Activated CD4-positive, alpha-beta T cell treated with anti-CD3 and anti-CD28 coated beads, Interleukin-2, amount 50 U/mL, for 16 hours (primary cell): ENCODE results near the gene RBM4B.
A peak's percentile ranks its signal among the peaks of the same experiment; 100 is the strongest.
"Not testable (repeated sequence)": the region's sequence is repeated elsewhere in the genome, so short reads cannot be mapped to it uniquely, and the experiment has no call there.

Experiments
- DNase-seq: peaks from one replicate; pipeline ENCODE4 v3.0.0-alpha.2; 2020

RBM4B gene

DNA sequence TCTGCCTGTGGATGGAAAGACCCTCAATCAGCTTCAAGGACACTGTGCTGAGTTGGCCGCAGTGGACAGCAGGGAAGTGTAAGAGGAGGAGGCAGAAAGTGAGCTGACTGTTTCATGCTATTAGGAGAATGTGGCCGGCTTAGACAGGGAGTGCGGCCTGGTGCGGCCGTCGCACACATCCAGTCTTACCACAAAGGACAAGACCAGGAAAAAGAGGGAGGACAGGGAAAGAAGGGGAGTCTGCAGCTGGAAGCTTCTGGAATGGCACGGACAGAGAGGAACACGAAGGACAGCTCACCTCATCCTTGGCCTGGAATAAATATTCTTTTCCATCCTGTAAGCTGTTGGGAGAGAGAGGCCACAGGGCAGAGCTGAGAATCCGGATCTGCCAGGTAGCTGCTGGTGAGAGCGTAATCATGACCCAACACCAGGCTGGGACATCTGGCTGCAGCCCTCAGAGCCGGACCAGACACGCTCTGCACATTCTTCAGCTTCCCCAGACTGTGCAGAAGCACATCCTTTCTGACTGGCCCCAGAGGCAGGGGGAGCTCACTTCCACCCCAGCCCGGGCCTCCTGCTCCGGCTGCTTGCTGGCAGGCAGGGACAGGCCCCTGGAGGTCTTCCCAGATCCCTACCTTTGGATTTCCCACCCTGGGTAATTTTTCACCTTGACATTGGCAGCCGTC lies 8.6 kb upstream of the RBM4B start:
- no peak for DNase-seq

DNA sequence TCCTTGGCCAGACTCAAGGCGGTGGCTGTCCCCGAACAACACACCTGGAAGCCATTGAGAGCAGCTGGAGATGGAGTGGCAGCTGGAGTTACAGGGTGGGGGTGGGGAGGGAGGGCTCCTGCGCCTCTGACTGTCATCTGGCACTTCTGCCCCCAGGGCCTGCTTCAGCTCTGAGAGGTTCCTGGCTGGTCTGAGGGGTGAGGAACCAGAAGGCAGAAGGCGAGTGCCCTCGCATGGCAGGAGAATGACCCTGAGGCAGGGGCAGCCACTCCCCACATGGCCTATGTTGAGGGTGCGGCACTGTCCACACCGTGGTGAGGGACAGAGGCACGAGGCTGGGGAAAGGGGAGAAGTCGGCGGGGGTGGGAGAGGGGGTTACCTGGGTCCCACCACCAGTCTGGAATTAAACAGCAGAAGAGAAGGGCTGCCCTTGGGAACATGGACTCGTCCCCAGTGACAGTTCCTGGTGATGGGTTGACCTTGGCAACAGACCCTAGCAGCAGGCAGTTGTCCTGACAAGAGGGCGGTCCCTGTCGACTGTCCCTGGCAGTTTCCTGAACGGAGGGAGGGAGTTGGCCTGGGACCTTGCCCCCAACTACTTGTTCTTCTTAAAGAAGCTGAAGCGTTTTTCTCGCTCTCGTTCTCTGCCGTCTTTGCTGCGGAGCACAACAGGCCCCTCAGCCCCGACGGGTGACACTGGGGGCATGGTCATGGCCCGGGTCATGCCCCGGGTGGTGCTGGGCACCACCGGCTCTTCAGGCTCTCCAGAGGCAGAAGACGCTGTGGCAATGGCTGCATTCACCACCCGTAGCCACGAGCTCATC lies 7.8 kb upstream of the RBM4B start:
- DNase-seq: no peak

DNA sequence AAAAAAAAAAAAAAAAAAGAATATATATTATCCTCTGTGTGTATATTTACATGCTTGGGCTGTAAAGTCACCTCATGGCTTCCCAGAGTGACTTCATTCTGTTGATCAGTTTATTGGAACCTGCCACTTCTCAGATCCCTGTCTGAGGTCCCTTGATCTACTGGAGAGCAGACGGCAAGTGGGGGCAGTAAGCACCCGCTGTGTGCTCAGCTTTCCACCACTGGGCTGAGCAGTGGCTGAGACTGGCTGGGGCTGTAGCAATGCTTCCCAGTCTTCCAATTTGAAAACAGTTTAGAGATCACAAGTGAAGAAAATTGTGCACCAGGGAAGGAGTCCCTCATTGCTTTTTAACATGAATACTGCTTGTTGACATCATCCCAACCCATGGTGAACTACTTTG lies 6.9 kb upstream of the RBM4B start:
- no peak for DNase-seq

DNA sequence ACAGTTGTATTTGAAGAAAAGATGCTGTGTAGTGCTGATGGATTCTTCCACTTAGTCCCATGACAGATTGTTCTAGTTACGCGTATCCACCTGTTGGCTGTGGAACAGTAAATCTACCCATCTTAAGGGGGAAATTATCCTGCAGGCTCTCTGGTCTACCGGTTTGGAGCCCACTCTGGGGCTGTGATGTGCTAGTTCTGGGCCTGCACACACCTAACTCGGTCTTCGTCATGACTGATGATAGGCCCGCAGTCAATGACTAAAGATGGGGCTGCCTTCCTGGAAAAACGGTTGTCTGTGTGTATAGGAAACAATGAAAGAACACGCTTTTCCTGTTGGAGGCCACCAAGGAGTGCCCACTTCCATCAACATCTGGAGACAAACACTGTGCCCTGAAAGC lies 6.2 kb upstream of the RBM4B start:
- DNase-seq: no peak

DNA sequence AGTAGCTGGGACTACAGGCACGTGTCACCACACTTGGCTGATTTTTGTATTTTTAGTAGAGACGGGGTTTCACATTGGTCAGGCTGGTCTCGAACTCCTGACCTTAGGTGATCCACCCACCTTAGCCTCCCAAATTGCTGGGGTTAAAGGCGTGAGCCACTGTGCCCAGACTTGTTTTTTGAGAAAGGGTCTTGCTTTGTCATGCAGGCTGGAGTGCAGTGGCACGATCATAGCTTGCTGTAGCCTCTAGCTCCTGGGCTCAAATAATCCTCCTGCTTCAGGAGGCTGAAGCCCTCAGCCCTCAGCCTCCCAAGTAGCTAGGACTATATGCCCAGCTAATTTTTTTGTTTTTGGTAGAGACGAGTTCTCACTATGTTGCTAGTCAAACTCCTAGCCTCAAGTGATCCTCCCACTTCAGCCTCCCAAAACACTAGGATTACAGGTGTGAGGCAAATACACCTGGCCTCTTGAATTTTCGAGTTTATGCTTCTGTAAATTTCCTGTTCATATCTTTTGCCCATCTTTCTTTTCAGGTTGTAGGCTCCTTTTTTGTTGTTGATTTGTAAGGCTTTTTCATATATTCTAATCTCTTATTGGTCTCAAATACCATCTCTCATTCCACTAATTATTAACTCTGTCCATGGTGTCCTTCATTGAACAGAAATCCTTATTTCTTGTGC lies 3.4 kb upstream of the RBM4B start:
- DNase-seq: no peak

DNA sequence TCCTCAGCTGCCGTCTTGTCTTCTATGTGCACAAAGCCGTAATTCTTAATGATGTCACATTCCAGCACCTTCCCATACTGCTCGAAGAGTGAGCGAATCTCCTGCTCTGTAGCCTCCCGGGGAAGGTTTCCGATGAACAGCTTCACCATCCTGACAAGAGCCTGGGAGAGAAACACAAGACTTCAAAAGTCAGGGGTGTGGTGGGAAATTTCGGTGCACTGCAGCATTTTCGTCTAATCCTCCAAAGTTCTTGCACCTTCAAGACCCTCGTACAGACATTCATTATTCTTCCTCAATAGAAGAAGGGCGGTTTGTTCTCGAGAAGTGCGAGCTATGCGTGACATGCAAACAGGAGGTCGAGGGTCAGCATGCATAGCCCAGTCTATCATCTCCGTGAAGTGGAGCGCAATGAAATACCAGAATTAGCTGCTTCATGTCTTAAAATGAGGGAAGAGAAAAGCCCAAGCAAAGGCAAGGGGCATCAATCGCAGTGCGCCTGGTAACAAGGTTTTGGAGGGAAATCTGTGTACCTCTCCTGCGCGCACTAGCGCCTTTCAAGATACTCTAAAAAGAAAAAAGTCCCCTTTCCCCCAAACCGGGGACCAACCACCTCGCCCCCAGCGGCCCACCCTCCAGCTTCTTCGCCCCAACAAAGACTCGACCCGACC lies 622 bp downstream of the RBM4B start:
- DNase-seq: no peak

DNA sequence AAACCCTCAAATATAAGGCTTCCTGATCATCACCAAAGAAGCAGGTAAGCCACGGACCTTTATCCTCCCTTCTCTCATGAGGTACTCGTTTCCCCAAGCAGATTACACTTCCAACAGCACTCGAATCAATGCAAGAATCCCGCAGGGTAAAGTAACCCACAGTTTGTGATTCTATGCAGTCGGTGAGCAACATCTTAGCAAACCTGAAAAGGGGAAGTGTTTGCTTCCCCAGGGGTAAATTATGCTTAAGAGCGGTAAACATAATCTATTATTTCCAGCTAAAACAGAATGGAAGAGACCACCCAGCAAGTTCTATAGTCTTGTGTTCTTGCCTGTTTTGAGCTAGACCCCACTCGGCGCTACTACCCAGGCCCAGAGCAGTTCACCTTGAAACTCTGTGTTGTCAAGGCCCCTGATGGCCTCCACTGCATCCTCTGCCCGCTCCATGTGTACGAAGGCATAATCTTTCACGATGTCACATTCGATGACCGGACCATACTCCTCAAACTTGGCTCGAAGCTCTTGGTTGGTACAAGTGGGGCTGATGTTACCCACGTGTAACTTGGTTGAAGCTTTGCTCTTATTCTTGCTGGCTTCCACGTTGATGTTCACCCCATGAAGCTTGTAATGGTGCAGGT lies 1.3 kb downstream of the RBM4B start:
- no peak for DNase-seq

DNA sequence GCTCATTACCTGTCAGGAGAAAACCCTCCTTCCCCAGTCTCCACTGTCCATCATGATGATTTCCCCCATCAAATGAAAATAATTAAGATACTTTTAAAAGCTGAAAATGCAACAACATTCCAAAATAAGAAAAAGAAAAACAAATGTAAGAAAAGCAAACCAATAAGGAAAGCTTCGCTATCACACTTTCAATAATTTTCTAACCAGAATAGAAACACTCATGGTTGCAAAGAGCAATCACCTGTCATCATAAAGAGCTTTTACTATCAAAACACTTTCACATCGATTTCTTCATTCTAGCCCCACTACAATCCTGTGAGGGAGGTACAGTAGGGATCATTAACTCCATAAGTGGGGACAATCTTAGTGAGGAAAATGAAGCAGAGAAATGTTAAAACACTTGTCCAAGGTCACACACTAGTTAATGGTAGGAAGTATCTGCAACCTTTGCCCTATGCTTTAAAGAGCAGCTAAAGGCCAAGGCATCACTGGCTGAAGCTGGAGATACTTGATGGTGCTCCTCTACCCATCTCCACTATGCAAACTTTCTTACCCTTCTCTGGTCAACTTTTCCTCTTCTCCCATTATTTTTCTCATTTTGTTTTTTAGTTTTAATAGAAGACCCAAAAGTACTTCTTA lies 2.6 kb downstream of the RBM4B start:
- no peak for DNase-seq

DNA sequence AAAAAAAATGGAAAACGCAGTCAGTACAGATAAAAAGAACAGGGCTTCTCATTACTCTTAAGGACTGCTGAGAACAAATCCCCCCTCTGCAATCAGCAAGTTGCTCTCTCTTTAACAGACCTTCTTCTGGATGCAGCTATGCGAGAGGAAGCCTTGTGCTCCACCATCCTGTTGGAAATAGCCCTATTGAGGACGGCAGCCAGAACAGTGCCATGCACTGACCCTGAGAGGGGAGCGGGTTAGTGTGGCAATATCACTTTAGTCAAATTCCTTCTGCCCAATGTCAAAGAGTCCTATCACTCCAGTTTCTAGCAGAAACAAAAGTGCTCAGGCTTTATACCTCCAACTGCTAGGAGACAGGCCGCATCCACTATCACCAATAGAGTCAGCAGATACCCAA lies 6.9 kb downstream of the RBM4B start:
- no peak for DNase-seq

DNA sequence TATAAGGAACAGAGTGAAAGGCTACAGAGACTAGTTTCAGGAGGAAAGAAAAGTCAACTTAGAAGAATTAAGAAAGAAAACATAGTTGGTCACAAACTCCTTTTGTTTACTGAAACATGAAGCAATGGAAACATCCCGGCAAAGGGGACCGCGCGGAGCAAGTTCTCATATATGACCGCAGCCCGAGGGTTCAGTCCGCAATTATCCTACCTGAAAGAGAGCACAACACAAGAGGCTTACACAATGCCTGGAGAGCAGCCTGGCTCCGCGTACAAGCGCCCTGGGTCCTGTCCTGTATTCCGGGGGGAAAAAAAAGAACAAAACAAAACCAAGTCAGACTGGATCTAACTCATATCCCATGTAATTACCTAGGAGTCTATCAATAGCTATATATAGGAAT lies 12.3 kb downstream of the RBM4B start:
- no peak for DNase-seq

DNA sequence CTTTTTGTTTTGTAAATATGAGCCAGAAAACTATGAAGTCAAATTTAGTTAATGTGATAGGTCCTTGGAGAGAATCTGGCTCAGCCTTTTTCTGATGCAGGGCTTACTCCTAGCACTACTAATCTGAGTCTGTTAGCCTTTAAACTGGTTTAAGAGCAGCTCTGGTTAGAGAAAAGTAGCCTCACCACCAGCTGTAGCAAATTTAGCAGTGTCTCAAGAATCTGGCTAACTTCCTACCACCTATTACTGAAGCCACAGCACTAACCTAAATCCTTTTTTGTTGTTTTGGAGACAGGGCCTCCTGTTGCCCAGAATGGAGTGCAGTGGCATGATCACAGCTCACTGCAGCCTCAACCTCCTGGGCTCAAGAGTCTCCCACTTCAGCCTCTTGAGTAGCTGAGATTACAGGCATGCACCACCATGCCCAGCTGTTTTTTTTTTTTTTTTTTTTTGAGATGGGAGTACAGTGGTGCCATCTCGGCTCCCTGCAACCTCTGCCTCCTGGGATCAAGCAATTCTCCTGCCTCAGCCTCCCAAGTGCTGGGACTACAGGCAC lies 13.9 kb downstream of the RBM4B start:
- no peak for DNase-seq

DNA sequence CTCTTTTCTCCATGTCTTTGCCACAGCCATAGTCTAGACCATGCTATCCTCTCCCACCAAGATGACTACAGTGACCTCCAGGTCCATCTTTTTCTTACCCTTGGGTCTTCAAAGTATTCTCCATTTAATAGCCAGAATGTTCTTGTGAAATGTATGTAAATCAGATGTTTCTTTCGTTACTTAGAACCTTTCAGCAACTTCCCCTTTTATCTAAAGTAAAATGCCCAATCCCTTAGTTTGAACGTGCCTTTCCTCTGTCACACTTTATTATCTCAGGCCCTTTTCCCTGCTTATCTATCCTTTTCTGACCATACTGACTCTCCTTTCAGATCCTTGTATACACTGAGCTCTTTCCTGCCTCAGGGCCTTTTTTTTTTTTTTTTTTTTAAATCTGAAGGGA lies 17.9 kb downstream of the RBM4B start:
- DNase-seq: no peak

DNA sequence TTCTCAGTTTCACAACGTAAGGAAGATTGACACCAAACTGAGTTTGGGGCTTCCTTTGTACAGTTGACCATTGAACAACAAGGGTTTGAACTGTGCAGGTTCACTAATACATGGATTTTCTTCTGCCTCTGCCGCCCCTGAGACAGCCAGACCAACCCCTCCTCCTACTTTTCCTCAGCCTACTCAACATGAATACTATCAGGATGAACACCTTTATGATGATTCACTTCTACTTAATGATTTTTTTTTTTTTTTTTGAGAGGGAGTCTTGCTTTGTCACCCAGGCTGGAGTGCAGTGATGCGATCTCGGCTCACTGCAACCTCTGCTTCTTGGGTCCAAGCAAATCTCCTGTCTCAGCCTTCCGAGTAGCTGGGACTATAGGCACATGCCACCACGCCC lies 24.6 kb downstream of the RBM4B start:
- no peak for DNase-seq

DNA sequence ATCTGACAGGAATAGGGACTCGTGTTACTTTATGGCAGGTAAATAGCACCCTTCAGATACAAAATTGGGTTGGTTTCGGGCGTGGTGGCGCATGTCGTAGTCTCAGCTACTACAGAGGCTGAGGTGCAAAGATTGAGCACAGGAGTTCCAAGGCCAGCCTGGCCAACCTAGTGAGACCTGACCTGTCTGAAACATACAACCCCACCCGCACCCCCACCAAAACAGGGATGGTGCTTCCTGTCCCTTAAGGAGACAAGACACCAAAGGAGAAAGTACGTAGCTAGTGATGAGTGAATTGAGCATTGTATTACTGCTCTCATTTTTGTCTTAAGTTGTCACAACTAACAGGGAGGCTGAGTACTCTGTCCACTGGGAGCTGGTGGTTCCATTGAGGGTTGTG lies 25.0 kb downstream of the RBM4B start:
- no peak for DNase-seq

DNA sequence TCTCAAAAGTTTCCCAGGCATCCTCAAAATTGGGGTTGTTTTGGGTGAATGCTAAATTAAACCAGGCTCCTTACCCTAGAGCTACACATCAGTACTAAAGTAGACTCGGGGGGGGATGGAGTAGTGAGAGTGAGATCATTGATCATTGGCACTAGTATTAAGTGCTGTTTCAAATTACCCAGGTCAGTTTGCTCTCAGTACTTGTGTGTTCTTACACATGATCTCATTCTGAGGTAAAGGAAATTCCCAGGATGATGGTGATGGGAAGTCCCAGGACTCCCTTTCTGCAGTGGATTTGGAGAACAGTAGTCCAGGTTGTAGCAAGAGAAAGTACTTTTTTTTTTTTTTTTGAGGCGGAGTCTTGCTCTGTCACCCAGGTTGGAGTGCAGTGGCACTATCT lies 26.7 kb downstream of the RBM4B start:
- no peak for DNase-seq

DNA sequence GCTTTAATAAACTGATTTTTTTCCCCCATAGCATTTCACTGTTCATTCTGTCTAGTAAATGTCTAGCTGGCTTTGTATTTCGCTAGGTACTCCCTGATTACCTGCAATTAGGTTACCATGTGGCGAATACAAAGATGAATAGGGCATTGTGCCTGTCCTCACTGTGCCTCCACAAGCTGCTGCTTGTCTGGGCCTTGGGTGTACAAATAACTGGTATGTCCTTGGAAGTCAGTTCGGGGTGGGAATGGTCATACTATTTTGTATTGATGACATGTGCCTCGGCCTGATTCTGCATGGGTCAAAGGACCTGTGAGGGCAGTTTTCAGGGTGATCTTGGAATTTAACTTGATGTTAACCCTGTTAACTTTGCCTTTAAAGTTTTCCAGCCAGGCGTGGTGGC lies 27.8 kb downstream of the RBM4B start:
- no peak for DNase-seq

DNA sequence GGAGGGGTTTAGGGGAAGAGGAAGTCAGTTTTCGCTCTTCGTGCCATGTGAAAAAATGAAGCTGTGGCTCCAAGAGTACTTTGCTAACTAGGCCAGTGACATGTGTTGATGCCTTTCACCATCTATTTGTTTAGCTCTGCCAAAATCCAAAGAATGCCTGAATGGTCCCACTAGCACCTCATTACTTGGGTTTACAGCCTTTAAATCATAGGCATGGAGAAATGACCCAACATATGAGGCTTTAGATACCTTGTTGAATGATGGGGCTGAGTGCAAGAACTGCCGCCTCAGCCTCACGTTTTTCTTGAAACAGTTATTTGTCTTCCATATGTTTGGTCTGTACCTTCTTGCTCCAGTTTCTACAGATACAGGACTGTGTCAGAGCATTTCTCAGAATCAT lies 30.9 kb downstream of the RBM4B start:
- DNase-seq: no peak

DNA sequence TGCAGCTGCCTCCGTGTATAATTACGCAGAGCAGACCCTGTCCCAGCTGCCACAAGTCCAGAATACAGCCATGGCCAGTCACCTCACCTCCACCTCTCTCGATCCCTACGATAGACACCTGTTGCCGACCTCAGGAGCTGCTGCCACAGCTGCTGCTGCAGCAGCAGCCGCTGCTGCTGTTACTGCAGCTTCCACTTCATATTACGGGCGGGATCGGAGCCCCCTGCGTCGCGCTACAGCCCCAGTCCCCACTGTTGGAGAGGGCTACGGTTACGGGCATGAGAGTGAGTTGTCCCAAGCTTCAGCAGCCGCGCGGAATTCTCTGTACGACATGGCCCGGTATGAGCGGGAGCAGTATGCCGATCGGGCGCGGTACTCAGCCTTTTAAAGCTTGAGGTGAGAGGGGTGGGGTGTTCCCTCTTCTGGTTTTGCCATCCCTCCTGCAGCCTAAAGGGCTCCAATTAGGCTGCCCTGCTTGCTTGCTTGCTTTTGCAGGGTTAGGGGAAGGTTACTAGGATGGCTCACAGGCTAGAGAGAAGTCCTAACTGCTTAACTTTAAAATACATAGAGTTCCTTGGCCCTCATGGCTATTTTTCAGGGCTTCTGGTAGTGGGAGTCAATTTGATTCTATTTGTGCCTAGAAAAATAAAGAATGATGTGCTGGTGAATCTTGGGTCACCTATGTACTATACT lies 33.8 kb downstream of the RBM4B start:
- no peak for DNase-seq

DNA sequence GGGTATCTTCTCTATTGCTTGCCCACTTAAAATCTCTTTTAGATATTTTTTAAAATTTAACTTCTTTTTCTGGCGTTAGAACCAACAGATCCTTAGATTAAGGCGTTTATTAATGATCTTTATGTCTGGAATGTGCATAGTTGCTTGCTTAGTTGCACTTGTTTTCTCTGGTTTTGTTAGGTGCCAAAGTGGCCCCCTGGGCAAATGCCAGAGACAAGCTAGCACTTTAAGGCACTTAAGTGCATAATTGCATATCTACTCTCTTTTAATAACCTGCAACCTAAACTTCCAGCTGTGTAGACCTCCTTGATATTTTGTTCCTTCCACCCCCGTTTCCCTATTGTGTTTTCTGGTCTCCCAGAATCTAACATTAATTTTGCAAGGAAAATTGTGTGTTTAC lies 35.9 kb downstream of the RBM4B start:
- no peak for DNase-seq

DNA sequence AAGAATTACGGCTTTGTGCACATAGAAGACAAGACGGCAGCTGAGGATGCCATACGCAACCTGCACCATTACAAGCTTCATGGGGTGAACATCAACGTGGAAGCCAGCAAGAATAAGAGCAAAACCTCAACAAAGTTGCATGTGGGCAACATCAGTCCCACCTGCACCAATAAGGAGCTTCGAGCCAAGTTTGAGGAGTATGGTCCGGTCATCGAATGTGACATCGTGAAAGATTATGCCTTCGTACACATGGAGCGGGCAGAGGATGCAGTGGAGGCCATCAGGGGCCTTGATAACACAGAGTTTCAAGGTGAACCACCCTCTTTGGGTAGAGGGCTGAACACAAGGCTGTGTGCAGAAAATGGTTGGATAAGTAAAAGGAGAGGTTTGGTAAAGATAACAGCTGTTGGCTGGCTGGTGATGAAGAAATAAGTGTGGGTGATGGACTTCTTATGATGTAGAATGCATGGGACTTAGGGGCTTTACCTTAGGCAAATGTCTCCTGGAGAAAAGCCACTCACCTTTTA lies 37.8 kb downstream of the RBM4B start:
- DNase-seq: not testable (repeated sequence)

DNA sequence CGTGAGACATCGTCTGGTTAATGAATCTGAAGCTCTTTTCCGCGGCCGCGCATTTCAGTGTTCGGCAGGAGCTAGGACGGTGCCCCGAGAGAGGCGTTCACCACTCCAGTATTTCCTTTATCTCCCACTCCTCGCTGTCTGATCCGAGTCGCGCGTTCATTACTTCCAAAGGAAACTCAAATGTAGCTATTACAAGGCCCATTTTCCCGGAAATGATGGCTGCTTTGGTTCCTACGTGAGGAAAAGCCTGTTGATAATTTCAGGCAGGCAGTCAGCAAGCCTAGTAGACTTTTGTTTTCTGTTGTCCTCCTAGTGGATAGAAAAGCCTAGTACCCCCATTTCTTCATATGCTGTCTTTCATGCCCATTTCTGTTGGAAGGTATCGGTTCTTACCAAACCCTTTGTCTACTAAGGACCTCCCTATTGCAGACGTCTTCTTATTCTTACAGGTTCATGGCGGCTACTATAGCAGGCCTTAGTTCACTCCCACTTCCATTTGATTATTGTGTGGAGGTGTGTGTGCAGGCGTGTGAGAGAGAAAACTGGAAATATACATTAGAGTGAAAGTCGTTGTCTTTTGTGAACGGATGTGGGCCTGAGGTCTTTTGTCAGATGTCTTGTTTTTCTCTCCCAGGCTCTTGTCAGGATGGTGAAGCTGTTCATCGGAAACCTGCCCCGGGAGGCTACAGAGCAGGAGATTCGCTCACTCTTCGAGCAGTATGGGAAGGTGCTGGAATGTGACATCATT lies 38.4 kb downstream of the RBM4B start:
- peak; percentile 27 for DNase-seq
